Activated T-cell treated with anti-CD3 and anti-CD28 coated beads, Interleukin-2, amount 50 U/mL, for 1 hour (primary cell): ENCODE measurements around the gene TC2N.
"Not testable (repeated sequence)": the region's sequence is repeated elsewhere in the genome, so short reads cannot be mapped to it uniquely, and the experiment has no call there.

Experiments
- DNase-seq: peaks from one replicate; pipeline ENCODE4 v3.0.0-alpha.2; 2020

TC2N gene

DNA sequence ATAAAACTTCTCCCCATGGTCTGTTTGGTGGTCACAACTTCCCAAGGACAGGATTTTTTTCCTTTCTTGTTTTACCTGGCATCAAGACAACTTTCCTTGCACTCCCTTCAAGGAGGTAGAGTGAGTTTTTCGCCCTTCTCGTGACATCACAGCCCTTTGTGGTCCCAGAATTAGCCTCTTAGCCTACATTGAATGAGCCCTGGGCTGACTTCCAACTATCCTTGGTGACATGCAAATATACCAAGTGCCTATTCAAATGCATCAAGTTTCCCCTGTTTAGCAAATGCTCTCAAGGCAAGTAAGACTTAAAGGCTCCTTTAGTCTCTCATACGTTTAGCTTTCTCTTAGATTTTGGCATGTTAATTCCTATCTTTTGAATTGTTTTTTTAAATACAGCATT is 36.6 kb downstream of the TC2N start:
- DNase-seq, result no peak

DNA sequence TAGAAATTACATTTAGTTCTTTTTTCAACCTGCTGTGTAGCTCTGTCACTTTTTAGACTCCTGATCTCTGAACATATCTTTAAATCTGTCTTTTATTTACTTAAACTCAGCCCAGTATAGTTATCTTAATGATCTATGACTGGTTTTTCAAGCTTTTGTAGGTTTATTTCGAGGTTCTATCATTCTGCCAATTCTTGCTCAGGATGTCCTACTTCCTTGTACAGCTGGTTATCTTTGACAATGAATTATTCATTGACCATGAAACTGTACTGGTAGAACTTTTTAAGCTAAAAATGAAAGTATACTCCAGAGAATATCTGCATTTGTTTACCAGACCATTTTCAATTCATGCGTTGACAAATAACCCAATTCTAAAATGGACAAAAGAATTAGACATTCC is 37.8 kb downstream of the TC2N start:
- no peak for DNase-seq

DNA sequence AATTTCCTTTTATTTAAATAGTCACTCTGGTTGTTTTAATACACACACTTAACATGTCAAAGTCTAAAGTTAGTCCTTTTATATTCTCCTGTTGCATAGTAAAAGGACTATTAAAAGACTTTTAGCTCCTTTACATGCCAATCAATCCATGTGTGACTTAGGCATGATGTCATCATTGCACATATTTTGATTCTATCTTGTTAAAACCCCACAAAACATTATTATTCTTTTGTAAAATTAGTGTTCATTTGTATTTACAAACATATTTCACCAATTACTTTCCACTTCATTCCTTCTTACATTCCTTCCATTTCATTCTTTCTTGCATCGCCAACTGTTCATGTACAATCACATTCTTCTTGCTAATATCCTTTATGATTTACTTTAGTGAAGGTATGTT is 39.6 kb downstream of the TC2N start:
- no peak for DNase-seq

DNA sequence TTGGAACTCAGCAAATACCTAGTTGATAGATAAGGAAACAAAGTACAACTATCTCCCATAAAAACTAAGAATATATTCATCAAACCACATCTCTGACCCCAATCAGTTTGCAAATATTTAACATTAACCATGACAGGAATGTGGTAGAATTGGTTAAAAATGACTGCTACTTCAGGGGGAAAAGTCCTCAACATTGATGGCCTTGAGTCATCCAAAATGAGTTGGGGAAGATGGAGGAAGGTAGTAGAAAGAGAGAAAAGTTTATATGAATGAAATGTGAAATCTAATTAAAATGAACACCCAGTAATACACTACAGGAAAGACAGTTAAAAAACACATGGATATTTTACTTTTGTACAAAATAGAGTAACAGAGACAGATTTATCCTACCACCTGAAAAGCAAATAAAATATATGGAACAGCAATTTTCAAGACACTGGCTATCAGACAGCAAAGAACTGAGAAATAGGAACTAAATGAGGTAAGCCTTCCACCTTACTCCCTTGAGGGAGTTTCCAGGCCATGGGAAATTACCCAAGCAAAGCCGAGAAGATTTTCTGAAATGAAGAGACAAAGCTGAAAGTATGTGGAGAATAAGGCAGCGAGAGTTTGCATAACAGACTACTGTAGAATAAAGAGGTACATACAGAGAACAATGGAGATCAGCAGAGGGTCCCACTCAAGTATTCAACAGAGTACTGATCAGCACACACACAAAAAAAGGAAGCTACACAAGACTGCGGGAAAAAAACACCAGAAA is 49.6 kb downstream of the TC2N start:
- no peak for DNase-seq

DNA sequence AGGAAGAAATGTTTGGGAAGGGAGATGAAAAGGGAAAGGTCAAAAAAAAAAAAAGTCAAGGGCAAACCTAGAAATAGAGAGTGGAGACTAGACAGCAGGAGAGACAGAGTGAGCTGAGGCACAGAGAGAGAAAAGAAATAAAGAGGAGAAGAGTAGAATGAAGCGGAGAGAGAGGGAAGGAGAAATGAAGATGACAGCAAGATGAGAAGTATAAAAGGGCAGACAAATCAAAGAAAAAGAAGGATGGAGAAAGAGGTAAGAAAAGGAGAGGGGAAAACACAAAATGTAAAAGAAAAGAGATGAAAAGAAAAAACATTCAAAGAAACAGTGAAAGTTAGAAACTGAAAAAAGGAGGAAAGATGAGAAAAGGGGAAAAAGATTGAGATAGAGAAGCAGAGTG is 53.0 kb downstream of the TC2N start:
- no peak for DNase-seq

DNA sequence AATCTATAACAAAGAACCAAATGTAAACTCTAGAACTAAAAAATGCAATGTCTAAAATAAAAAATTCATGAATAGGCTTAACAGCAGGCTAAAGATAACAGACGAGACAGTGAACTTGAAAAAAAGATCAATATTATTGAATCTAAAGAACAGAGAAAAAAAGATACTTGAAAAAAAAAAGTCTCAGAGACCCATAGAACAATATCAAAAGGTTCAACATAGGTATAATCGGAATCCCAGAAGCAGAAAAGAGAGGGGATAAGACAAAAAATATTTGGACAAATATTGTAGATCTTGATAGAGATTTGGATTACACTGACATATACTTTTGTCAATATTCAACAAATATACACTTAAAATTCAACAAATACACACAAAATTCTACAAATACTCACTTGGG is 56.6 kb downstream of the TC2N start:
- DNase-seq, result no peak

DNA sequence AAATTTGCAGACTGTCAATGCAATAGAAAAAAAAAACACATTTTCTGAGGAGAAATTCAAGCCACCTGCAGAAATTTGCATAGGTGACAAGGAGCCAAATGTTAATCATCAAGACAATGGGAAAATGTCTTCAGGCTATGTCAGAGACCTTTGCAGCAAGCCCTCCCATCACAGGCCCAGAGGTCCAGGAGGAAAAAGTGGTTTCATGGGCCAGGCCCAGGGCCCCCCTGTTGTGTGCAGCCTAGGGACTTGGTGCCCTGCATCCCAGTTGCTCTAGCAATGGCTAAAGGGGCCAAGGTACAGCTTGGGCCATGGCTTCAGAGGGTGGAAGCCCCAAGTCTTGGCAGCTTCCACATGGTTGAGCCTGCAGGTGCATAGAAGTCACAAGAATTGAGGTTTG is 60.6 kb downstream of the TC2N start:
- DNase-seq, result no peak

DNA sequence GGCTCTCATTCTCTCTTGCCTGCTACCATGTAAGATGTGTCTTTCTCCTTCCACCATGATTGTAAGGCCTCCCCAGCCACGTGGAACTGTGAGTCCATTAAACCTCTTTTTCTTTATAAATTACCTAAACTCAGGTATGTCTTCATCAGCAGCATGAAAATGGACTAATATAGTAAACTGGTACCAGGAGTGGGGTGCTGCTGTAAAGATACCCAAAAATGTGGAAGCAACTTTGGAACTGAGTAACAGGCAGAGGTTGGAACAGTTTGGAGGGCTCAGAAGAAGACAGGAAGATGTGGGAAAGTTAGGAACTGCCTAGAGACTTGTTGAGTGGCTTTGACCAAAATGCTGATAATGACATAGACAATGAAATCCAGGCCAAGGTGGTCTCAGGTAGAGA is 61.2 kb downstream of the TC2N start:
- DNase-seq, result not testable (repeated sequence)

DNA sequence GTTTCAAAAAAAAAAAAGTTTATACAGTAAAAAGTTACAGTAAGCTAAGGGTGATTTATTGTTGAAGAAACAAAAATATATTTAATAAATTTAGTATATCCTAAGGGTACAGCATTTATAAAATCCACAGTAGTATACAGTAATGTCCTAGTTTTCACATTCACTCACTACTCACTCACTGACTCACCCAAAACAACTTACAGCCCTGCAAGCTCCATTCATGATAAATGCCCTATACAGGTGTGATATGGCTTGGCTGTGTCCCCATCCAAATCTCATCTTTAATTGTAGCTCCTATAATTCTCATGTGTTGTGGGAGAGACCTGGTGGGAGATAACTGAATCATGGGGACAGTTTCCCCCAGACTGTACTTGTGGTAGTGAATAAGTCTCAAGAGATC is 61.7 kb downstream of the TC2N start:
- DNase-seq, result no peak

DNA sequence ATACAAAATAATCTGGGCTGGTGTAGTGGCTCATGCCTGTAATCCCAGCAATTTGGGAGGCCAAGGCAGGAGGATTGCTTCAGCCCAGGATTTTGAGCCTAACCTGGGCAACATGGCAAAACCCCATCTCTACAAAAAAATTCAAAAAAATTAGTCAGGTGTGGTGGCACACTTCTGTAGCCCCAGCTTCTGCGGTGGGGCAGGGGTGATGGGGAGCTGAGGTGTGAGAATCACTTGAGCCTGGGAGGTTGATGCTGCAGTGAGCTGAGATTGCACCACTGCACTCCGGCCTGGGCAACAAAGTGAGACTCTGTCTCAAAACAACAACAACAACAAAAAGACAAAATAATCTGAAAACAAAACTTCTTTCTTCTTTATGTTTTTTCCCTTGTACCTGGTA is 66.0 kb downstream of the TC2N start:
- no peak for DNase-seq

DNA sequence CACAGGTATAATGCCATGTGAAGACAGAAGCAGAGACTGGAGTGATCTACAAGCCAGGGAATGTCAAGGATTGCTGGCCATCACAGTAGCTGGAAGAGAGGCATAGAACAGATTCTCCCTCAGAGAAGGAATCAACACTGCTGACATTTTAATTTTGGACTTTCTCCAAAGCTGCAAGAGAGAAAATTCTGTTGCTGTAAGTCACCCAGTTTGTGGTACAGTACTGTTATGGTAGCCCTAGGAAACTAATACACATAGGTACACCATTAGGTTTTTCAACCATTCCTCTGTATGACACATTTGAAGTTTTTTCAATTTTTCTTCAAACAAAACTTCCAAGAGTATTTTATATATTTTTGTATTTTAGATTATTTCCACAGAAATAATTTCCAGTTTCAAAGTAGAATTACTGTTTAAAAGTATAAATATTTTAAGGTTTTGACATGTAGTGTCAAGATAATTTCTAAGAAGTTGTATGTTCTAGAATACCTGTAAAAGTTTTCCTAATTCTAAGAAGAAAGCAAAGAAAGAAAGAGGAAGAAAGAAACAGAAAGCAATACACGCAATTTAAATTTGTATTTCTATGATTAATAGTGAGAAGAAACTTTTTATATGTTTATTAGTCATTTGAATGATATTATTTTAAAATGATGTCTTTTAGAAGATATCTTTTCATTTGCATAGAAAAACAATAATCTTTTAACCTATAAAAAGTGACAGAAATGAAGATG is 70.6 kb downstream of the TC2N start:
- no peak for DNase-seq

DNA sequence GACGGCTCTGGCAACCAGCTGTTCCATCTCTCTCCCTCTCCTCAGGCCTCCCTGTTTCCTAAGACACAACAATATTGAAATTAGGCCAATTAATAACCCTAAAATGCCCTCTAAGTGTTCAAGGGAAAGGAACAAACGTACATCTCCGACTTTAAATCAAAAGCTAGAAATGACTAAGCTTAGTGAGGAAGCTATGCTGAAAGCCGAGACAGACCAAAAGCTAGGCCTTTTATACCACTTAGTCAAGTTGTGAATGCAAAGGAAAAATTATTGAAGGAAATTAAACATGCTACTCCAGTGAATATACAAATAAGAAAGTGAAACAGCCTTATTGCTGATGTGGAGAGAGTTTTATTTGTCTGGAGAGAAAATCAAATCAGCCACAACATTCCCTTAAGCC is 73.6 kb downstream of the TC2N start:
- DNase-seq, result no peak

DNA sequence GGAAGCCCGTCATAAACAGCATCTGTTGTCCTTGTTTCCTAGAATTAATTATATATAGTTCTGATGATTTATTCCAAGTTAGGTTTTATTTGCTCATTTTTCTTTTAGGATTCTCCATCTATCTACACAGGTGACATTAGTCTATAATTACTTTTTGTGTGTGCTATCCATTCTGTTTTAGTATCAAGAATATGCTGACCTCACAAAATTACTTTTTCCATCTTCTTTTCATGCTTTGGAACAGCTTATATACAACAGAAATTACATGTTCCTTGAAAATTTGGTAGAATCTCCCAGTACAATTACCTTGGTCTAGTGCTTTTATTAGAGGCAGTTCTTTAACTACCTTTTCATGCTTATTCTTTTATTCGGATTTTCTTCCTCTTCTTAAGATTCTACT is 81.1 kb downstream of the TC2N start:
- DNase-seq, result no peak

DNA sequence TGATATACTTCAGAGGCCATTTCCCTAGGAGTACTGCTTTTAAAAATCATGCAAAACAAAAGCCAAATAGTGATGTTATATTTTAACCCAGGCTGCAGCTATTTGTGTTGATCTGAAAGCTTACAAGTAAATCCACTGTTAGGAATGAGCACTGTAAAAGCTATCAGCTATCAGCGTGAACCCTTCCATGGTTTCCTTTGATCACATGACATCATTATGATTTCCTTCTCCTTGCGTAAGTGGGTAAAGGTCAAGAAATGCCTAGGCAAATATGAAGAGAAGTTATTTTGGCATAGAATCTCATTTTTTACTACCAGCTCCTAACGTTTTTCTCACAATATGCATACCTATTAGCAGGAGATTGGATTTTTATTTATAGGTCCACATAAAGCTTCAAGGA is 86.9 kb downstream of the TC2N start:
- no peak for DNase-seq

DNA sequence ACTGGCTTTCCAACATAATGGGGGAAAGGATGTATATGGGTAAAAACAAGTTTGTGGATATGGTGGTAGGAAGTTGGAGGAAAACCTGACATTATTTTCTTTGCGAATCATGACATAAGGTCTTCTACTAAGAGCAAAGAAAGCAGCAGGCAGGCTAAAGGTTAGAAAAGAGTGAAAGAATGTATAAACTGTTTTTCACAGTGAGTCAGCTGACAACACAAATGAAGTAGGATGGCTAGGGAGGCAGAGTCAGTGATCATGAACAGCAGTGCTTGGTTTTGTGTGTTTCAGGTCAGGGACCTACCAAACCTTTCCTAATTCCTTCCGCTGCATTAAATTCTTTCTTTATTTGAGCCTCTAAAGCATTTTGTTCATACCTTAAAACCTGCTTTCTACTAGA is 89.1 kb downstream of the TC2N start:
- no peak for DNase-seq

DNA sequence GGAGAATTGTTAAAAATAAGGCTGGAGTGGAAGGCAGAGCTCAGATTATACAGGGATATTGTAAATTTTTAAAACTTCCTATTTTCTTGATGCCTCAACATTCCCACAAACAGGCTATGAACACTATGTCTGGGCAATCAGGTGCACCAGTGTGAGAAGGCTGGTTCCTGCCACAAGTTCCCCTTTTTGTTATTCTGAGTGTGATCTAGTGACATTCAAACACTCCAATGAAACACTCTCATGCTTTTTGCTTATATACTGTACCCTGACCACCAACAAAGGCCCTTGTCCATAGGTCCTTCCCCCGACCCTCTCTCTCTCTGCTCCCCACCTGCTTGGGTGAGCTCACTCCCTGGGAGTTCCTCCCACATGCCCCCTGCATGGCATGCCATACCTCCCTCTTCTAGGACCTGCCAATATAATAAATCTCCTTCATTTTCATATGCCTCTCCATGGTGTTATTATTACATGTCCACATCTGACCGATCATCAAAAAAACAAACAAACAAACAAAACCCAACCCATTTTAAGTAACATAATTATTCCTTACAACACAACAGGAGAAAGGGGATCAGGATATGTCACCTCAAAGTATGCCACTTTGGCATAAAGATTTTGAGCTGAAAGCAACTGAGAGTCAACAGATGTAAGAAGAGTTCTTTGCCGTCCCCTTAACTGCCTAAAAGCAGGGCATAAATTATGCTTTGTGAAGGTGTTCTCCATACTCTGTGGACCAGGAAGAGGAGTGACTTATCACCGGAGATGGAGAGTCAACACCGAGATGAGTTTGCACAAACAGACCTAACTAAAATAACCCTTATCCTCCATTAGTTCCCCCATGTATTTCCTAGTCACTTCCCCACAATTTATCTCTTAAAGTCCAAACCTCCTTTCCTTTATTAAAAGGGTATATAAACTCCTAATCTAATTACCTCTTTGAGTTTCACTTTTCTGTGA is 92.9 kb downstream of the TC2N start:
- no peak for DNase-seq

DNA sequence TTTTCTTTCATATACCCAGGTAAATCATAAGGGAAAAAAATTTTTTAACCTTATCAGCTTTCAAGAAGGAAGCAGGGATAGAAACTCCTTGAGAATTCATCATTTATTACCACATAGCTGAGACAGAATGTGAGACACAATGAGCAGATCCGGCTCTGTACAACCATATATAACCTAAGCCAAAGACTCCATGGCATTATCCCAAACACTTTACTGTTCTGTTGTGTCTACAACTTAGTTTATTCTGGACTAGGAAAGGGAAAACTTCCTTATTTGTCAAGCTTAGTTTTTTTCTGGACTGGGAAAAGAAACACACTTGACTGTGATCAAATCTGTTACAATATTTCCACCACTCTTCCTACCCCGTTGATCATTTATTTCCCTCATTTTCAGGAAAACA is 97.2 kb downstream of the TC2N start:
- DNase-seq, result no peak

DNA sequence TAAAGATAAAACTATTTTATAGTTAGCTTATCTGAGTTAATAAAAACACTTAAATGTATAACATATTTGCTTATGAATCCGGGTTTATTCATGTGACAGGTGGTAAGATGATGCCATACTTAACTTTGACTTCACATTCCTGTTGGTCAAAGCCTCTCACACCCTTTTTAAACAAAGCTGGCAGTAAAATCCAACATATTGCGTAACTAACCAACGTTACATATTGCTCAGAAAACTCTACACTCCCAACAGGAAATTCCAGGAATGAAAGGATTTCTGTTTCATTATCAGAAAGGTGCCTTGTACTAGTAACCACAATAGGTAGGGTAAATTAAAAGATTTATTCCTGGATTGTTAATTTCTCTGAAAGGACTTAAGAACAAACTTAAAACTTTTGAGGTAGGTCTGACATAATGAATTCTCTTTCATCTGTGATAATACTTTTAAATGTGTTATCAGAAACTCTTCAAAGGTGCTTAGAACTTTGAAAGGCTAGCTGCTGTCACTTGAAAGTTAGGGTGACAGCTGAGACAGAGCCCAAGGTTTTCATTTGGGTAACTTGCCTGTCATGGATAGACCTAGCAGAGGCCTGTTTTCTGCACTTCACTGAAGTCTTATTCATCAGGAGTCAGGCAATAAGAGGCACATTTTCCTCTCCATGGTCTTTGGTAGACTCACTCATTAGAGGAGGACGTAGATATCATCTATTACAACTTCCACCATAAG is 111.6 kb downstream of the TC2N start:
- no peak for DNase-seq

DNA sequence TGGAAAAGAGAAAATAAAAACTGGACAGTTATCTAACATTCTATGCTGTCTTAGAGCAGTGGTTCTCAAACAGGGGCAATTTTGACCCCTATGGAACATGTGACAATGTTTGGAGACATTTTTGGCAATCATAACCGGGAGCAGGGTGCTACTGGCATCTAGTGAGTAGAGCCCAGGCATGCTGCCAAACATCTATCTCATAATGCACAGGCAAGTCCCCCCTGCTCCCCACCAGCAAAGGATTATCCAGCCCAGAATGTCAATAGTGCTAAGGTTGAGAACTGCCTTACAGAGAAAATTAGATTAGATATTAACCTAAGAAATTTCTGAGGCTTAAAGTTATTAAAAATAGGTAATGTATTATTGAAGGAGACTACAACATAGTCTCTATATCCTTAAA is 112.5 kb downstream of the TC2N start:
- DNase-seq, result no peak

DNA sequence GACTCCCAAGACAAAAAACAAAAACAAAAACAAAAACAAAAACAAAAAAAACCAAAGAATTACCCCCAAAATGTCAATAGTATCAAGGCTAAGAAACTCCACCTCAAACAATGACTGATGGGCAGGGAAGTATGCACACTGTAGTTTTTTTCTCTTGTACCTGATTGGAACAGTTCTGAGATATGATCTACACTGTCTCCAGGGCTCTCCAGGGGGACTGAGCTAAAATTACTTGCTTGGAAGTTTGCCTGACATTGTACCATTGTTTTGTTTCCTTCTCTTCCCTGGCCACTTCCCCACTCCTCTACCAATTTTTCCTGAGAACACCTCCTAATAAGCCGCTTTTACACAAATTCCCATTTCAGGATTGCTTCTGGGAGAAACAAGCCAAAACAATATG is 113.2 kb downstream of the TC2N start:
- DNase-seq, result no peak

DNA sequence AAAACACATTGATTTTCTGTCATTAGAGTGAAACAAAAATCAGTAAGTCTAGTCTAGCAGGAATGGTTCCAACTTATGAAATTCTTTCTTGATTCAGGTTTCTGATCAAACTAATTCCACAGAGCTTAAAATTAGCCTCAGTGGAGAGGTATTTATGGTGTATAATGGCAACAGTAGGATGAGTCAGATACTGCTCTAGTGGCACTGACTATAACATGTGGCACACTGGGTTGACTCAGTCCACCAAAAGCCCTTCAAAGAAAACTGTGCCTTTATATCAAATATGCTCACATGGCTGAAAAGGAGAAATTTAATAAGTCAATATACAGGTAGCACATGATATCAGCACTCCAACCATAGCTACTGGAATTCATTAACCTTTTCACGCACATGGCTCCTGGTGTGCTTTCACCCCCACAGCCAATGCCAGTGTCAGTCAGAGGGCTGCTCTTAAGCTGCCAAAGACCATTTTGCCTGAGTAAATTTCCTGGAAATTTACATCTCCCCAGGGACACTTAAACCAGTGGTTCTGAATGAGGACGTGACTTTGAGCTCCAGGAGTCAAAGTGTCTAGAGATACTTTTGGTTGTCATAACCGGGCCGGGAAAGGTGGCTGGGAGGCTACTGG is 113.7 kb downstream of the TC2N start:
- DNase-seq, result no peak

DNA sequence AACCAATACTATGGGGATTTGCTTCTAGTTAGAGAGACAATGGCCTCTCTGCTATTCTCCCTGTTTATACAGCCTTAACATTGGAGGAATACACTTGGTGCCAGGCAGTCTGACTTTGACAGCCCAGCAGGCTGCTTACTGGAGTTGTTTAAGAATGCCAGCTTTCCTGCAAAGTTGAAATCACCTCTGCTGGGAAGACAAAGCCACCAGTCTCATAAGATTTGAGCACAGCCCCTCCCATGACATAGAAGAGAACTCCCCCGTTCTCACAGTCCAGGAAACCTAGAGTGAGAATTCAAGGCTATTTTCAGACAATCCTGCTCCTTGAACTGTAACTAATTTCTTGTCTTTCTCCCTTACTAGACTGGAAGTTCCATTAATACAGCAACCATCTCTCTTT is 114.4 kb downstream of the TC2N start:
- DNase-seq, result no peak

DNA sequence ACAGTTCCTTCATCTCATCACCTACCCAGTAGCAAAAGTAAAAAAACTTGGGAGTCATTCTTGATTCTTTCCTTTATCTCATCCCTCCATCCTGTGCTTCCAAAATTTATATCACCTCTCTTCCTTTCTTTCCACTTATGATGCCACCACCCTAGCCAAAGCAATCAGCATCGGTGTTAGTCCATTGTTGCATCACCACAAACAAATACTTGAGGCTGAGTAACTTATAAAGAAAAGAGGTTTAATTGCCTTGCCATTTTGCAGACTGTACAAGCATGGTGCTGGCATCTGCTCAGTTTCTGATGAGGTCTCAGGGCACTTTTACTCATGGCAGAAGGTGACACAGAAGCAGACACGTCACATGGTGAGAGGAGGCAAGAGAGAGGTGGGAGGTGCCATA is 115.6 kb downstream of the TC2N start:
- no peak for DNase-seq
